Ureter (tissue), 1 donor: ENCODE data around the gene APPBP2. TPM values are rescaled to one million over a fixed set of nuclear protein-coding genes. Genes with fewer than 3 reads are reported as not detected.
"Not testable (repeated sequence)": the region's sequence is repeated elsewhere in the genome, so short reads cannot be mapped to it uniquely, and the experiment has no call there.

ENCODE experiments used
- DNase-seq: peaks from one replicate; pipeline ENCODE4 v3.0.0-alpha.2; 2020; ENCODE audit warnings: low spot score
- total RNA-seq: library from RNA; stranded (reverse); gene quantifications from one replicate; pipeline ENCODE4 v1.2.4, GENCODE V29; 2023
- donor health status: DM: yes; HTN: yes; CAD: no.

APPBP2 gene, protein sequence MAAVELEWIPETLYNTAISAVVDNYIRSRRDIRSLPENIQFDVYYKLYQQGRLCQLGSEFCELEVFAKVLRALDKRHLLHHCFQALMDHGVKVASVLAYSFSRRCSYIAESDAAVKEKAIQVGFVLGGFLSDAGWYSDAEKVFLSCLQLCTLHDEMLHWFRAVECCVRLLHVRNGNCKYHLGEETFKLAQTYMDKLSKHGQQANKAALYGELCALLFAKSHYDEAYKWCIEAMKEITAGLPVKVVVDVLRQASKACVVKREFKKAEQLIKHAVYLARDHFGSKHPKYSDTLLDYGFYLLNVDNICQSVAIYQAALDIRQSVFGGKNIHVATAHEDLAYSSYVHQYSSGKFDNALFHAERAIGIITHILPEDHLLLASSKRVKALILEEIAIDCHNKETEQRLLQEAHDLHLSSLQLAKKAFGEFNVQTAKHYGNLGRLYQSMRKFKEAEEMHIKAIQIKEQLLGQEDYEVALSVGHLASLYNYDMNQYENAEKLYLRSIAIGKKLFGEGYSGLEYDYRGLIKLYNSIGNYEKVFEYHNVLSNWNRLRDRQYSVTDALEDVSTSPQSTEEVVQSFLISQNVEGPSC
- total RNA-seq: 52.3 TPM

DNA sequence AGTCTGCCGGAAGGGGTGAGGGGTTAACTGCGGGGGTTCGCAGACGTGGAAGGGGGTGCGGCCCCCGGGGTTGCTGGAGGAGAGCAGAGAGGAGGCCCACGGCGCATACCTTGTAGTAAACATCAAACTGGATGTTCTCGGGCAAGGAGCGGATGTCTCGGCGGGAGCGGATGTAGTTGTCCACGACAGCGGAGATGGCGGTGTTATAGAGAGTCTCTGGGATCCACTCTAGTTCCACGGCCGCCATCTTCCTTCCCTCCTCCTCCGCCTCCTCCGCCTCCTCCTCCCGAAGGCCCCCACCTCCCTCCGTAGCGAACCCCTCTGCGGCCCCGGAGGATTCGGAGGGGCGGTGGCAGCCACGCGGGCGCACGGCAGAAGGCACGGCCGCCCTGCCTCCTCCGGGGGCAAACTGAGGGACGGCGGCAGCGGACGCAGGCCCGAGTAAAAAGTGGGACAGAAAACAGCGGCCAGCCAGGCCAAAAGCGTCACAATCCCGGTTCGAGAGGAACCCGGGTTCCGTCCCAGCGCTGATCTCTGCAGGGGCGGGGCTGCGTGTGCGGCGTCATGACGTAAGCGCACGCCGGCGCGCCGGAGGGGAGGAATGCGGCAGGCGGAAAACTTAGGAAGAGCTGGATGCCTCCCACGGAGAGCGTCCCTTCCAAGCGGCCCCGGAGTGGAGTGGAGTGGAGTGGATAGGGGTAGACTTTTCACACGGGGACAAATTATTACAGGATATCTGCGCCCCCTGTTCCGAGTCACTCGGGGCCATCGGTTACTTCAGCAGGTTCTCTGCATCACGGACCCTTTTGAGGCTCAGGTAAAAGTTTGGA lies at the start of gene APPBP2:
TSS of gene APPBP2 (minus strand) at position 558 of the 830 bp plus-strand sequence. CDS start at position 247, 311 bp downstream.
- peak; percentile 89 for DNase-seq

DNA sequence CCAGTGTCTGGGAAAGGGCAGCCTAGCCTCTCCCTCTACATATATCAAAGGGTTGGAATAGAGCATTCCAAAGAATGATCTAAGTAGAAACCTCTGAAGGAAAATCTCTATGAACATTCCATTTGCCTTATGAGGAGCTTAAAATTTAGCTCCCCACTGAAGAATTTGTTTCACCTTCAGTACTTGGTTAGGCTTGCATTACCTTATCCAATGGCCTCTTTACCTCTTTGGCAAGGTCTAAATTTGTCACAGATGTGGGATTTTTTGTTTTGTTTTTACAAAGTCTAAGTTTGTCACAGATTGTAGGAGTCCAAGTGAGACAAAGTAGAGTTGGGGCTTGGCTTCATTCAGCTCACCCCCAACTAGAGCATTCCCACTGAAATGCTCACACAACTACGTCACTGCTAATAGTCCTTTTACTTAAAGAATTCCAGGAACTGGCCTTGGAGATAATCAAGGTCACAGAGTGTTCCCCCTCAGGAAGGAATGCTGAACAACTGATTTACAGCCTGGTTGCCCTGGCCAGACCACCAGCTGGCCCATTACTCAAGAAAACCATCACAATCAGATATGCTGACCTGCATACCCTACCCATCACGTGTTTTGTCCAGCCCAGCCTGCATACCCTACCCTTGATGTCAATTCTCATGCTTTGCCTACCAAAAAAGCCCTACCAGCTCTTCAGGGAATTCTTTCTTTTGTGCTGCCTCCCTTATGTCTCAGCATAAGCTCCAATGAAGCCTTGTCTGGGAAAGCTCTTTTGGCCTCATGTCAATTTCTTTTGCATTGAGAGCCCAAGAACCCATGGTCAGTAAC lies 47.4 kb upstream of the APPBP2 start:
- no peak for DNase-seq

DNA sequence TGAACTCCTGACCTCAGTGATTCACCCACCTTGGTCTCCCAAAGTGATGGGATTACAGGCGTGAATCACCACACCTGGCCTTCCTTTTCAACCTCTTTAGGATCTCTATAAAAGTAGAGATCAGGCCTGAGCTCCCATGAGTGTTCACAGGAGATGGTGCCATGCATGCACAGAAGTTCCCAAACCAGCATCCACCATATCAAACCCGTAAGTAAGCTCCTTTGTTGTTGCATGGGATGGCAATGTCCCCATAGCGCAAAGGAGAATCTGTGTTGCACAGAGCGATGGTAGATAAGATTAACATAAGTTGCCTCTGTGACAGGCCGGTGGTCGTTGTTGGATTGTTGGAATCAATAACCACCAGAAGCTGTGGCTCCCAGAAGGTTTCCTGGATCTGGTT lies 39.2 kb upstream of the APPBP2 start:
- no peak for DNase-seq

DNA sequence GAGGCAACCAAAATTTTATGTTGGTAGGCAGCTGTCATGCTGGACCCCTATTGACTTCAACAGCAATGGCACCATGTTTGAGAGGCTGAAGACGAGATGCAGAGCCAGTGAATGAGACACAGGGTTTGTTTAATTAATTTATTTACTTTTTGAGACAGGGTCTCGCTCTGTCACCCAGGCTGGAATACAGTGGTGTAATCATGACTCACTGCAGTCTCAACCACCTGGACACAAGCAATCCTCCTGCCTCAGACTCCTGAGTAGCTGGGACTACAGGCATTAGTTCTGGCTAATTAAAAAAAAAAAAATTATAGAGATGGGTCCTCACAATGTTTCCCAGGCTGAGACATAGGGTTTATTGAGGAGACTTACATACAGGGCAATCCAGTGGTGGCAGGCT lies 37.7 kb upstream of the APPBP2 start:
- DNase-seq: no peak

DNA sequence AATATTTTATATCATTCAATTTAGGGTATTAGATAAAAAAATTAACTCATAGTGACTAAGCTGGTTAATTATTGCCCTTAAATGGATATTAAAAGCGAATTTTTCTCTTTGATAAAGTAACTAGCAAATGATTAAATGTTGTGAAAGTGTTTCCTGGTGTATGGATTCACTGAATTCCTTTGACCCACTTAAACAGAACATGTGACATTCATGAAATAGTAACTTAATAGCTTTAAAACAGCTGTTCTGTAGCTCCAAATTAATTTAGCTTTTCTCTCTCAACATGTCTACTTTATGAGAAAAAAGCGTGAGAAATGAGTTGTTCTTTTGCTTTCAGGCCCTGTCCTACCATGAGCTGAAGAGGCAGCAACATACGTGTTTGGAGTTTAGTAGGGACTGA lies 36.4 kb upstream of the APPBP2 start:
- no peak for DNase-seq

DNA sequence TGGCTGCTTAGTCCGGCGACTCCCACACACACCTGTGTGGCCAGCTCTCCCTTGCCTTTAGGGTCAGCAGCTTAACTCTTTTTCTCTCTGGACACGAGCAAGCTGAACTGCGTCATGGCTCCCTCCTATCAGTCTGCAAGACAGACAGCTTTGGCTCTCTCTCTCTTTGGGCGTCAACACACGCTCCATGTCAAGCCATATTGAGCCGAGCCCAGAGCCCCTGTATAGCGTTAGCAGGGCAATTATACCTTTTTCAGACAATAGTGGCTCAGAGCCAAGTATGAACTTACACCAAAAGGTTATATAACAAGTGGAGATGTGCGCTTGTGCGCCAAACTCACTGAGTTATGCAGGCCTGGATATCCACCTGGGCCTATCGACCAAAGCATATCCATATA lies 34.8 kb upstream of the APPBP2 start:
- no peak for DNase-seq

DNA sequence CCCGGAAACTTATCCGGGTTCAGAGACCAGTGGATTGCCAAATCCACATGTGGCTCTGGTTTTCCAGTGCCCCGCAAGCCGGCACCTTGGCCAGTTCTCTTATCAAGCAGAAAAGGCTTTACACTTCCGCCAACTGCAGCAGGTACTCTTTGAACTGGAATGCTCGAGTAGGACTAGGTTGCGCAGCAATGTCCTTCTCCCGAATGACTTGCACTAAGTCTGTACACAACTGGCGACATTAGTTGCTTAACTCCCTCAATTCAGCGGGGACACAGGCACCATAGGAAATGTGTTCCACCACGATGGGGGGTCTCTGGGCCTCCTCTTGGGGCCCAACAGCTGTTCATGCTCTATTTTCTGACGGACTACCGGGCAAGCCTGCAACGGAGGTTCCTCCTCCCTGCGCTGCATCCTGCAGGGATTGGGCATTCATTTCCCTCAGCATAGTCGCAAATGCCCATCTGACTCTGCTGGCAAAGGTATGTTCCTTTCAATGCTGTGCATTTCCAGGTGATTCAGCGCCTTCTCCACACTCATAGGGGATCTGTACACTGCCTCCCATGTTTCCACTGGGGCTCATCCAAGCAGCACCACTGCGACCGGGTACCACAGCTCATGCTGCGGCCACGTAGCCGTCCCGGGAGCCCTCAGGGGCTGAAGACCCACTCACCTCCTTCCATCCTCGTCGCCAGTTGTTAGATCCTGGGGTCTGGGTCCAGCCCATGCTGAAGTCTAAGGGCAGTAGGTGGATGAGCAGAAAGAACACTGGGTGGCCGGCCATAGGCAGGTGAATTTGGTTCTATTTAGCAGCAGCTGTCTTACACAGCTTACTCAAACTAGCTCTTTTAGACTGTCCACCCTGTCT lies 34.2 kb upstream of the APPBP2 start:
- DNase-seq: no peak

DNA sequence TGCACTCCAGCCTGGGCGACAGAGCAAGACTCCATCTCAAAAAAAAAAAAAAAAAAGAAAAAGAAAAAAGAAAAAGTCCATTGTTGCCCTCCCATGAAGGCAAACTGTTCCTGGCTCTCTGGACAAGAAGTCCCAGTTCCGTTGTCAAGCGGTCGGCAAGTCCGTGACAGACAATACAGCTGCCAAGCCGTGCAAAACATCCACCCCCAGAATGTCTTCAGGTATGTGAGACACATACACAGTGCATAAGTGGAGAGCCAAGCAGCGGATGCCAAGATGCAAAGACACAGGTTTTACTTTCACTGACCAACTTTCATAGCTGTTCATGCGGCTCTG lies 33.6 kb upstream of the APPBP2 start:
- no peak for DNase-seq

DNA sequence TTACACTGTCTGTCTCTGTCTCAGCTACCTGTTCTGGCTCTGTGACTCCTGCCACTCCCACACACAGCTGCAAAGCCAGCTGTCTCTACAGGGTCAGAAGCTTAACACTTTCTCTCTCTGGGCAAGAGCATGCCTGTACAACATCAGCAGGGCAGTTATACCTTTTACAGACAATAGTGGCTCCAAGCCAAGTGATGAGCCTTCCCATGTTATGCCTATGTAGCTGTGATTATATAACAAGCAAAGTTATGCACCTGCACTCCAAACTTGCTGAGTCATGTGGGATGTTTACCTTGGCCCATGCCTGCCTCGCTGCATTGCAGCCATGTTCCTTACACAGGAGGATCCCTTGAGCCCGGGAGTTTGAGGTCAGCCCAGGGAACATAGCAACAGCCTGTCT lies 31.8 kb upstream of the APPBP2 start:
- no peak for DNase-seq

DNA sequence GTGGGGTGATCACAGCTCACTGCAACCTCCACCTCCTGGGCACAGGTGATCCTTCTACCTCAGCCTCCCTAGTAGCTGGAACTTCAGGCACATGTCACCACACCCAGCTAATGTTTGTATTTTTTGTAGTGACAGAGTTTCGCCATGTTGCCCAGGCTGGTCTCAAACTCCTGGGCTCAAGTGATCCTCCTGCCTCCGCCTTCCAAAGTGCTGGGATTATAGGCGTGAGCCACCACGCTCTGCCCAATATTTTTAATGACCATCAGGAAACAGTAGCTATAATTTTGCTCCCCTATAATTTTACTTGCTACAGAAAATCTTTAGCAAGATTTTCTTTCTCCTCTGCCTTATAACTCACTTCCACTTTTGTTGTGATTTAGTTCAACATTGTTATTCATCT lies 29.7 kb upstream of the APPBP2 start:
- DNase-seq: no peak

DNA sequence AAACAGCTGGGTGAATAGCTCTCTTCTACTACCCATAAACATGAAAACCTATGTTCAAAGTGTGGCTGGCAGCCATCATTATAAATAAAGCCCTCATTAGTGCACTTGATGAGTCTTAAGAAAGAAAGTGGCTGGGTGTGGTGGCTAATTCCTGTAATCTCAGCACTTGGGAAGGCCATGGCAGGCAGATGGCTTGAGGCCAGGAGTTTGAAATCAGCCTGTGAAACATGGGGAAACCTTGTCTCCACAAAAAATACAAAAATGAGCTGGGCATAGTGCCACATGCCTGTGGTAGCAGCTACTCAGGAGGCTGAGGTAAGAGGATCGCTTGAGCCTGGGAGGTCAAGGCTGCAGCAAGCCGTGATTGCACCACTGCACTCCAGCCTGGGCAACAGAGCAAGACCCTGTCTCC lies 28.3 kb upstream of the APPBP2 start:
- DNase-seq: no peak

DNA sequence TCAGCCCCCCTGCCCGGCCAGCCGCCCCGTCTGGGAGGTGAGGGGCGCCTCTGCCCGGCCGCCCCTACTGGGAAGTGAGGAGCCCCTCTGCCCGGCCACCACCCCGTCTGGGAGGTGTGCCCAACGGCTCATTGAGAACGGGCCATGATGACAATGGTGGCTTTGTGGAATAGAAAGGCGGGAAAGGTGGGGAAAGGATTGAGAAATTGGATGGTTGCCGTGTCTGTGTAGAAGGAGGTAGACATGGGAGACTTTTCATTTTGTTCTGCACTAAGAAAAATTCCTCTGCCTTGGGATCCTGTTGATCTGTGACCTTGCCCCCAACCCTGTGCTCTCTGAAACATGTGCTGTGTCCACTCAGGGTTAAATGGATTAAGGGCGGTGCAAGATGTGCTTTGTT lies 26.2 kb upstream of the APPBP2 start:
- DNase-seq: not testable (repeated sequence)

DNA sequence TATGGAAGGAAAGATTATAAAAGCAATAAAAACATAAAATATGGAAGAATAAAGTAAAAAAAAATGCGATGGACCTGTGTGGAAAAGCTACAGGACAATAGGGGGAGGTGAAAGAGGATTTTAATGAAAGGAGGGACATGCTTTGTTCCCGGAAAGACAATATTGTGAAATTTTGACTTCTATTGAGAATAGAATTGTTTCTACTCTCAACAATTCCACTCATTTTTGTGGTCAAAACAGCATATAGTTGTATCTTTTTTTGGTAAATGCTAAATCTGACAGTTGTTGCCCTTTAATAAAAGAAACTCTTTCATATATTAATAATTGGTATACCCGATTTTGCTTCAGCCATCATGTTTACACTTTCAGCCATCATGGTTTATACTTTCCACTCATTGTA lies 22.9 kb upstream of the APPBP2 start:
- no peak for DNase-seq

DNA sequence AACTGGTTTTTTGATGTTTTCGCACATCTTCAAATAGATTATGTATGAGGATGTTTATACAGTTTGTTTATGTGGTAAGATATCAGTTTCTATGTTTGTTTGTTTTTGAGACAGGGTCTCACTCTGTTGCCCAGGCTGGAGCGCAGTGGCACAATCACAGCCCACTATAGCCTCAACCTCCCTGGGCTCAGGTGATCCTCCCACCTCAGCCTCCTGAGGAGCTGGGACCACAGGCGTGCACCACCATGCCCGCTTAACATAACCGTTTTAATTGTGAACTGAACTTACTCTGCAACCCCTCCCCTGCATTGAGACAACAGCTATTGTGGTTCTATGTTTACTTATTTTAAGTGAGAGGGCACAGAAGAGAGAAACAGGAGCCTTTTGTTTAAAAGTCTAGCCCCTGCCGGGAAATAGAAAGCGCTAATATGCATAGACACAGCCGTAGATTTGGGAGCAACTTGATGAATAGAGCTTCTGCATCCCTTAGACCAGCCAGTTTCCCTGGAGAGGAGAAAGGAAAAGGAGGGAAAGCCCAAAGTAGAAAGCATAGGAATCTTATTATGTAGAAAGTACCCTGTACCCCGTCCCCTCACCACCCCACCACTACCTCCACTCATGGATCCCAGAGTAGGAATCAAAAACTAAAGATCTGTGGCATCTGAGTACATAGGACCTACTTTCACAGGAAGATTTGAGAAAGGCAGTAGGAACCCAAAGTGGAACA lies 19.6 kb upstream of the APPBP2 start:
- DNase-seq: no peak

DNA sequence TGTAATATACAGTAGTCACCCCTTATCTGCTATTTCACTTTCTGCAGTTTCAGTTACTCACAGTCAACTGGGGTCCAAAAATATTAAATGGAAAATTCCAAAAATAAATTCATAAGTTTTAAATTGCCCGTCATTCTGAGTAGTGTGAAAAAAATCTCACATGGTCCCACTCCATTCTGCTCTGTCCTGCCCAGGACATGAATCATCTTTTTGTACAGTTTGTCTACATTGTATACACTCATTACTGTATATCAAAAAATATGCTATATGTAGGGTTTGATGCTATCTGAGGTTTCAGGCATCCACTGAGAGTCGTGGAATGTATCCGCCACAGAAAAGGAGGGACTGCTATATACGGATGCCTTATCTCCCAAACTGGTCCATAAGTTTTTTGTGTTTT lies 16.0 kb upstream of the APPBP2 start:
- no peak for DNase-seq

DNA sequence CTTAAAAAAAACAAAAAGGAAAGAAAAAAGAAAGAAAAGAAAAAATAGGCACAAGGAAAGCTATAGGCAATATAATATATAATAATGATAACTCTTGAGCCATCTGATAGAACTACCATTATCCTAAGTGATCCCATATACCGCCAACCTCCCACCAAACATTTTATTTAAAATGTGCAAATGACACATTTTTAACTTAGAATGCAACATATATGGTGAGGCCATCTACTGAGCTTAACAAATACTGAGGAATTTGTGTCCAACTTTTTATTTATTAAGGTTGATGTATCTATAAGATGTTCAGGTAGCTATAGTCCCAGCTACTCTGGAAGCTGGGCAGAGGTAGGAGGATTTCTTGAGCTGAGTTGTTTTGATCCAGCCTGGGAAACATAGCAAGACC lies 14.4 kb upstream of the APPBP2 start:
- DNase-seq: no peak

DNA sequence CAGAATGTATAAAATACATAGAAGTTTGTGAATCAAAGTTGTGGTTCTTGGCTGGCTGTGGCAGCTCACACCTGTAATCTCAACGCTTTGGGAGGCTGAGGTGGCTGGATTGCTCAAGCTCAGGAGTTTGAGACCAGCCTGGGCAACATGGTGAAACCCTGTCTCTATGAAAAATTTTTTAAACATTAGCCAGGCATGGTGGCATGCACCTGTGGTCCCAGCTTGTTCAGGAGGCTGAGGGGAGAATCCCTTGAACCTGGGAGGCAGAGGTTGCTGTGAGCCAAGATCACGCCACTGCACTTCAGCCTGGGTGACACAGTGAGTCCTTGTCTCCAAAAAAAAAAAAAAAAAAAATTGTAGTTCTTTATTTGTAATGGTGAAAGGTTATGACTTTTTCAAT lies 13.8 kb upstream of the APPBP2 start:
- DNase-seq: no peak

DNA sequence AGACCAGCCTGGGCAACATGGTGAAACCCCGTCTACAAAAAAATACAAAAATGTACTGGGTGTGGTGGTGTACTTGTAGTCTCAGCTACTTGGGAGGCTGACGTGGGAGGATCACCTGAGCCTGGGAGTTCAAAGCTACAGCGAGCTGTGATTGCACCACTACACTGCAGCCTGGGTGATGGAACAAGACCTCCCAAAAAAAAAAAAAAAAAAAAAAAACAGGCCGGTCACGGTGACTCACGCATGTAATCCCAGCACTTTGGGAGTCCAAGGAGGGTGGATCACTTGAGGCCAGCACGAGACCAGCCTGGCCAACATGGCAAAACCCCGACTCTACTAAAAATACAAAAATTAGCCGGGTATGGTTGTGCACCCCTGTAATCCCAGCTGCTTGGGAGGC lies 12.7 kb upstream of the APPBP2 start:
- no peak for DNase-seq

DNA sequence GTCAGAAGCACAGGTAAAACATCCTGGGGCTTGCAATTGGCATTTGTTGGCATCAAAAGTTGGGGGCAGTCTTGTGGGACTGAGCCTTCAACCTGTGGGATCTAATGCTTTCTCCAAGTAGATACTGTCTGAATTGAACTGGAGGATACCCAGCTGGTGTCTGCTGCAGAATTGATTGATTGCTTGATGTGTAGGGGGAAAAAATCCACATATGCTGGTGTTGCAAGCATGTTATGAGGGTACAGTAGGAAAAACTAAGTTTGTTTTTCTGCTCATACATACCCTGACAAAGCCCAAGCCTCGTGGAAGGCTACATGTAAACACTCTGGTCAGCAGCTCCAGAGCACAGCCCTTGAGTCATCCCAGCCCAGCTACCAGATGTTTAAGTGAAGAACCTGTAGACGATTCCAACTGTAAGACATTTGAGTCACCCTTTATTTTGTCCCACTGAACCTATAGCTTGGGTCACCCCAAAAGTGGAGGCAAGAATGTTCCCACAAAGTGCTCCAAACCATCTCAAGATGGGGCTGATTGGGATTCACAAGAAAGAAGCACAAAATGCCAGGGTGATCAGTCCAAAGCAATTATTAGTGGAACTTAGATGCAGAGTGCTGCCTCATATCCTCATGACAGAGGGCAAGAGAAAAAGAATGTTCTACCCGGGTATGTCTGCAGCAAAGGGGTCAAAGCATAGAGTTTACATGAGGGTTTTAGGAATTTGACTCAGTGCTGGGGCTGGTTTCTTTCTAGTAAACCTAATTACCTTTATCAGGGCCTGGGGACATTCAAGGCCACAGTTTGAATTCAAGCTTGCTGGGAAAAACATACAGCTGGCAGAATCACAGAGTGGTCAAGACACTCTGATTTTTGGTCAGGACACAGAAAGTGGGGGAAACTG lies 9.6 kb upstream of the APPBP2 start:
- no peak for DNase-seq
